Measurements from ENCODE around the gene GNA12.
"Not testable (repeated sequence)": the region's sequence is repeated elsewhere in the genome, so short reads cannot be mapped to it uniquely, and the experiment has no call there.

Gene GNA12

GRCh38 chr7:2738766-2739549 is 105.2 kb downstream of the GNA12 start:
- no peak for DNase-seq

DNA sequence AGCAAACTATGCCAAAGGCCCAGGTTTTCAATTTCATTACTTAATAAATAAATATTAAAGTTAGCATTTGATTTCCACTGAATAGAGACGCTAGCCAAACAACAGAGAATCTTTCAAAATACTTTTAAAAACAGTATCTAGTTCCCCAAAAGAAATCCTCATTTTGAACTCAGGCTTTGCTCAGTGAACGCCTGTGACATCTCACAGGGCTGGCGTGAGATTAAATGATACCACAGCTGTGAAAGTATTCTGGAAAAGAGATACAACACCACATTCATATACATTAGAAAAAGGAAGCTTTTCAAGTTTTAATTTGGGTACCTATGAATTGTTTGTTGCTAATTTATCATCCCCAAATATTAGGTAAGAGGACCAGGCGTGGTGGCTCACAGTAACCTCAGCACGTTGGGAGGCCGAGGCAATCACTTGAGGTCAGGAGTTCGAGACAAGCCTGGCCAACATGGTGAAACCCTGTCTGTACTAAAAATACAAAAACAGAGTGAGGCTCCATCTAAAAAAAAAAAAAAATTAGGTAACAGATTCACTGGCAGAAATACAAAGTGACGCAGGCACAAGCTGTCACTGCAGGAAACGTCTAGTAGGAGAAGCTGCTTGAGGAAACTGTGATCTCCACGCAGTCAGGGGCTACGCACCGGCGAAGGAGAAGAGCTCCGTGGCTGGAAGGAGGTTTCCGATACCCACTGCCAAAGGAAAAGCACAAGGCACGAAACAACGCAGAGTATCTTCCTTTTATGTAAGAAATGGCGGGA is 106.2 kb downstream of the GNA12 start:
- no peak for DNase-seq

DNA sequence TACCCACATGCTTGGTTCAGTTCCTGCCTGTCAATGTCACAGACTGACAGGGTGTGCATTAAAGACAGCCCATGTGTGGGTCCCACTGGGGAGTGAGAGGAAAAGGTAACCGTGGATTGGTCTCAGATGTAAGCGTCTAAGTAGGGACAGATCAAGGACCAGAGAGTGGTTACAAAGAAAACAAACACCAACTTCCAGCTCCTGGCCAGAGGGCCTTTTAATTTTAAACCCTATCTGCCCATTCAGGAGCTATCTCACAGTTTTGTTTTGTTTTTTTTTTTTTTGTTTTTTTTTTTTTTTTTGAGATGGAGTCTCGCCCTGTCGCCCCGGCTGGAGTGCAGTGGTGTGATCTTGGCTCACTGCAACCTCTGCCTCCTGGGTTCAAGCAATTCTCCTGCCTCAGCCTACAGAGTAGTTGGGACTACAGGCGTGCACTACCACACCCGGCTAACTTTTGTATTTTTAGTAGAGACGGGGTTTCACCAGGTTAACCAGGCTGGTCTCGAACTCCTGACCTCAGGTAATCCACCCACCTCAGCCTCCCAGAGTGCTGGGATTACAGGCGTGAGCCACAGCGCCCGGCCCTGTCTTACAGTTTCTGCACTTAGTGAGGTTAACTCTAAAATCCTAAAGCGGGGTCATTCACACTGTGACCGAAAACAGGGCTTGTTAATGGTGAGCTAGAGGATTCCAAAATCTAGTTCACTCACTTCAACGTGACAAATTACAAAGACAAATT is 106.9 kb downstream of the GNA12 start:
- not testable (repeated sequence) for DNase-seq

DNA sequence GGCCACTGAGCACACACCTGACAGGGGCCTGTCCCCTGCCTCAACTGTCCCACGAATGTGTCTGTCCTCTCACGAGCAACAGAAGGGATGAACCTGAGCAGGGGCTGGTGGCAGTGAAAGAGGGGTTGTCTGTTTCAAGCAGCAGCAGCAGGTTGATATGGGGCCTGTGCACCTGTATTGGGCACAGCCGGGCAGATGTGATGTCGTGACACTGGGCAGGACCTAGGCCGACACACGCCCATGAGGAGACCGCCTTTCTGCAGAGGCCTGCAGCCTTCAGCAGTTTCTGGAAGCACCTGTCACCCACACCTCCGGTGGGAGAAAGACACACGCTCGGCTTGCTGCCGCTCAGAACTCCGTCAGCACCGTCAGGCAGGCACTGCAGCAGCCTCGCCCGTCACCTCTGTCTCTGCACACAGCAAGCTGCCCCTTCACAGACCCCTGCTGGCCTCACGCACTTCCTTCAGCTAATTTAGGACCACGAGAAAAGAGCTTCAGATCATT is 107.6 kb downstream of the GNA12 start:
- DNase-seq, result no peak

DNA sequence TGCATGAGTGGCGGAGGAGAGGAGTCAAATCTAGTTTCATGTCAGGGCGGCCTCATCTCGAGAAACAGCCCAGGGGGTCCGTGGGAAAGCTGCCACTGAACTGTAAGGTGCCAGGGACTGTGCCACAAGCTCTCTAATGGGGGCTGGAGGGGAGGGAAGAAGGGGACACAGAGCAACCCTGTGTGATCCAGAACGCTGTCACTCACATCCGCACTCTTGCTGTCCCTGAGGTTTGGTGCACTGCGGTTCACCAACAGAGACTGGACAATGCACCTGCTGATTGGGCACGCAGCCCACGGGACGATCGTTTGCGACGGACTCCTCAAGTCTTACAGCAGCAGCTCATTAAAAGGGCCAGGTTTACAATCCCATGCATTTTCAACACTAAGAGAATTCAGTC is 108.4 kb downstream of the GNA12 start:
- DNase-seq, result no peak

DNA sequence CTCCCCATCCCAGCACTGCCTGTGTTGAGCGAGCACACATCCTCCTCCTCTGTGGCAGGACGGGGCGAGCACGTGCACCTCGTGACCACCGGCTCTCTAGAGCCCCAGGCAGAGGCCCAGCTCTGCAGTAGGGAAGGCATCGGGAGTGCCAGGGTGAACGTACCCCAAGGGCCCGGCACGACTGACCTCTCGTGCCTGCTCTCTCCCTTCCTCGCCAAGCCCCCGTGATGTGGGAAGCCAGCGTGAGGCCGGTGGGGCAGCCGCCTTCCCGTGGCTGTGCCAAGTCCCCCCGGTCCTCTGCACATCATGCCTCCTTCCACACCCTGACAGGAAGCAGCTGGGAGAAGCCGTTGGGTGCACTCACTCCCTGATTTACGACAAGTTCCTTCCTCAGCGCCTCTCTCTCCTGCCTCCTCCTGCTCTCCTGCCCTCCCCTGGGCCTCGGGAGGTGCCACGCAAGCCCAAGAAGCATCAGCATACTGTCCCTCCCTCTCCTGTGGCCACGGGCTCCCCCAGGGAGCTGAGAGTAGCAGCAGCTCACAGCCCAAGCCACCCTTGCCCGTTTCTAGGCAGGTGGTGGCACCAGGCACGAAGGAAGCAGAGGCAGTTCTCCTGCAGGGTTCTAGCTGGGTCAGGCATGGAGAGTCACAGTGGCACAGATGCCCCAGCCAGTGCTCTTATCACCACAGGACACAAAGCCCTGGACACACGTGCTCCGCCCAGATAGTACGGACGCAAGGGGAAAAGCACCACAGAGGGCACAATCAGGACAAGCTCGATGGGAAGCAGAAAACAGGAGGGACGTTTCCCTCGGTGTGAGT is 109.1 kb downstream of the GNA12 start:
- DNase-seq, result no peak

GRCh38 chr7:2734084-2734686 is 109.9 kb downstream of the GNA12 start:
- DNase-seq, result no peak

- DNase-seq, result no peak
These were observed 111.0 kb downstream of the GNA12 start for GRCh38 chr7:2732959-2733584.

GRCh38 chr7:2732388-2732787 is 111.7 kb downstream of the GNA12 start:
- no peak for DNase-seq

DNA sequence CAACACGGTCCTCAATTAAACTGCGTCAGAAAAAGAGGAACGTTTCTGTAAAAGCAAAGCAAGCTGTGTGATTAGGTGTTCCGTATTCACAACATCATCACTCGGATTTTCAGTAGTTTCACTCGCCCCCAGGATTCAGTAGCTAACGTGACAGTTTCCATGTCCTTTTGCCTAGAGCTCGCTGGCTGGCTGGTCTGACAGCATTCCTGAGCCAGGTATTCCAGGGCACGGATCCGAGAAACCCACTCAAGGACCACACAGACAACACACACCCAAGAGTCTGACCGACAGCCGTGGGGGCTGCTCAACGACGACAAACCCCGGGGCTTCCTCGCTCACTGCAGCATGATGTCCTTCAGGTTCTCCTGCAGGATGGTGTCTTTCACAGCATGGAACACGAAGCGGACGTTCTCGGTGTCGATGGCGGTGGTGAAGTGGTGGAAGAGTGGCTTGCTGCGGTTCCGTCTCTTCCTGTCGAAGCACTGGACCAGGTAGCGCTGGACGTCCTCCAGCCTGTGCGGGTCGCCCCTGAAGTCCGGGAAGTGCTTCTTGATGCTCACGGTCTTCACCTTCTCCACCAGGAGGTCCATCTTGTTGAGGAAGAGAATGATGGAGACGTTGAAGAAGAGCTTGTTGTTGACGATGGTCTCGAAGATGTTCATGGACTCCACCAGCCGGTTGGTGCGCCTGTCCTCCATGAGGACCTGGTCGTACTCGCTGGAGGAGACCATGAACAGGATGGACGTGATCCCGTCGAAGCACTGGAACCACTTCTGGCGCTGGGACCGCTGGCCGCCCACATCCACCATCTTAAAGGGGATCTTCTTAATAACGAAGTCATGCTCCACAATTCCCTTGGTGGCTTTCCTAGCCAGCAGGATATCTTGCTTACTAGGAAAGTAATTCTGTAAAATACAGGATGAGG is 113.0 kb downstream of the GNA12 start:
- DNase-seq, result no peak

DNA sequence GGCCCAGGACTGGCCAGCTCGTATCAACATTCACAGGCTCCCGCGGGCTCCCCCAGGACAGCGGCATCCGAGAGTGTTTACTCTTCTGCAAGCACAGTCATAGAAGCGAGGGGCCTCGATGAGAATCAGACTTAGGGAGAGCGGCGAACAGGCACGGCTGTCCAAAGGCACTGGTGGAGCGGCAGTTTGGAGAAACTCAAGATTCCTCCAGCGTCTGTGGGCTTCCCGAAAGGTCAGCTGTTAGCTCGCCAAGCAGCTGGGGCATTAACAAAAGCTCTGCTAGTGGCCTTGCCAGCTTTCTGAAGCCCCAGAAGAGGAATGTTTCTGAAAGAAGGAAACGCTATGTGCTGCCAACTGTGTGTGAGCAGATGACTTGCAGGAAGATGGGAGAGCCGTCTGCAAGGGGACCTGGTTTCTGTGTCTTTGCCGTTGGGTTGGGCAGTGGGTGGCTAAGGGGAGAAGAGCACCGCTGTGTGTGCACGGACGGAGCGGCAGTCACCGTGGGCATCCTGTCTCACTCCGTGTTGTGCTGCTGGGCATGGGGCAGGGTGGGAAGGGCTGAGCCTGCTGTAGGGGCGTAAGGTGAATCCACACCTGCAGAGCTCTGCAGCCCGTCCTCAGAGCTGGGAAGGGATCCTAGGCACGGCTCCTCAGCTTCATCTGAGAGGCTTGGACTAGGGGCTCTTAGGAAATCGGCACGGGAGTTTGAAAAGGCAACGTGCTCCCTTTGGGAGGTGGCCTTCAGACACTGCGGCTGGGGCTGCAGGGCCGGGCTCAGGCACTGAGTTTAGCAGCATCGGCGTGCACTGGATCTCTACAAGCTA is 114.0 kb downstream of the GNA12 start:
- DNase-seq, result no peak

GRCh38 chr7:2729031-2729892 is 114.8 kb downstream of the GNA12 start:
- DNase-seq, result no peak

DNA sequence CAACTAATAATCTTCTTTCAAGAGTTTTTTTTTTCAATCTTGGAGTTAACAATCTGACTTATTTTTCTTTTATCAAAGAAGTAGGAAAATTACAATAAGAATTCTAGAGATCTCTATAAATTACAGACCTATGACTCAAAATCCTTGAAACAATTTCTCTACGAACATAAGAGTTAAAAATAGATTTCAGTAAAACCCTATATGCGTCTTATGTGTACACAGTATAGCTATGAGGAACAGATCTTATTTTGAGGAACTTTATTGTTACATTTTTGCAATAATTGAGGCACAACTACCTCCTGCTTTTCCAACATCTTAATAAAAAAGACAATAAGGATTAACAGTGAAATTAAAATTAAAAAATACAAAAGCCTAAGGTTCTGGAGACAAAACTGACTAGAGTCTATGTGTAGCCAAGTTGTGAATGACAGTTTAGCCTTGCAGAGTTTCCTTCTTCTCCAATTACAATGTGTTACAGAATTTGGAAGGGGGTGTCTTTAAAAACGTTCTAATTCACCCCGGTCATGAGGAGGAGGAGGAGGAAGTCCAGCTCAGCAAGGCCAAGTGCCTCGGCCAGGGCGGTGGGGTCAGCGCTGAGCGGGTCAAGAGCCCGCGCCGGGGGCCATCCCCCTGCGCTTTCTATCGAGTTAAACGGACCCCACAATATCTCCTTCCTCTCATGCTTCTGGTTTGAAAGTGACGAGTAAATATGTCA is 115.6 kb downstream of the GNA12 start:
- DNase-seq, result no peak

DNA sequence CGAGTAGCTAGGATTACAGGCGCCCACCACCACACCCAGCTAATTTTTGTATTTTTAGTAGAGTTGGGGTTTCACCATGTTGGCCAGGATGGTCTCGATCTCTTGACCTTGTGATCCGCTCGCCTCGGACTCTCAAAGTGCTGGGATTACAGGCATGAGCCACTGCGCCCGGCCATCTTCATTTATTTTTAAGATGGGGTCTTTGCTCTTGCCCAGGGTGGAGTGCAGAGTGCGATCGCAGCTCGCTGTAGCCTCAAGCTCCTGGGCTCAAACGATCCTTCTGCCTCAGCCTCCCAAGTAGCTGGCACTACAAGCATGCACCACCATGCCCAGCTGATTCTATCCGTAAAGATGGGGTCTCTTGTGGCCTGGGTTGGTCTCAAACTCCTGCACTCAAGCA is 116.9 kb downstream of the GNA12 start:
- DNase-seq, result not testable (repeated sequence)

DNA sequence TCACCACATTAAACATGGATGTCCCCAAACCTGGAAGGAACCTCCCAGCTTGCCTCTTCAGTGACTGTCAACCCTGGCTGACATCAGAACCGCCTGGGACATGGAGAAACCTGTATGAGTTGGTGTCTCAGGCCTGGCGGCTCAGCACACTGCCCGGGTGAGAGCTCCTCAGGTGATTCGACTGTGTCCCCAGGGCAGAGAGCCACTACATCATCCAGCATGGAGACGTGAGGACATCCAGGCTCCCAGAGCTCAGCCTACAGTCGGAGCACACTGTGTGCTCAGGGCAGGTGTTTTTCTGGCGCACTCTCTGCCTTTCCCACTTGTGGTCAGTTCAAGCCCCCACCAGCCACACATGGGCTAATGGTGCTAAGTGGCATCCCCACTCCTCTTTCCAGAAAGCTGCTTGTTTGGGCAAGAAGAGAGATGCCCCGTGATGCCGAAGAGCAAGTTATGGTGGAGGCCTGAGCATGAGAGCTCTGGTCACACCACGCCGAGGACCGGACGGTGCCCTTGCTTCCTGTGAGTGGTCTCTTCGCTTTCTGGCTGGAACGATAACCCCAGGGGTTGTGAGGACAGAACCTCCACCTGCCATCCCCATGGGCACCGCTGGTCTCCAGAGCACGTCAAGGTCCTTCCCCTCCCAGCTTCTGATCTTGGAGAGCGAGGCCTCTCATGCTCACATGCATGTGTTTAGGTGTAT is 117.6 kb downstream of the GNA12 start:
- DNase-seq, result no peak

DNA sequence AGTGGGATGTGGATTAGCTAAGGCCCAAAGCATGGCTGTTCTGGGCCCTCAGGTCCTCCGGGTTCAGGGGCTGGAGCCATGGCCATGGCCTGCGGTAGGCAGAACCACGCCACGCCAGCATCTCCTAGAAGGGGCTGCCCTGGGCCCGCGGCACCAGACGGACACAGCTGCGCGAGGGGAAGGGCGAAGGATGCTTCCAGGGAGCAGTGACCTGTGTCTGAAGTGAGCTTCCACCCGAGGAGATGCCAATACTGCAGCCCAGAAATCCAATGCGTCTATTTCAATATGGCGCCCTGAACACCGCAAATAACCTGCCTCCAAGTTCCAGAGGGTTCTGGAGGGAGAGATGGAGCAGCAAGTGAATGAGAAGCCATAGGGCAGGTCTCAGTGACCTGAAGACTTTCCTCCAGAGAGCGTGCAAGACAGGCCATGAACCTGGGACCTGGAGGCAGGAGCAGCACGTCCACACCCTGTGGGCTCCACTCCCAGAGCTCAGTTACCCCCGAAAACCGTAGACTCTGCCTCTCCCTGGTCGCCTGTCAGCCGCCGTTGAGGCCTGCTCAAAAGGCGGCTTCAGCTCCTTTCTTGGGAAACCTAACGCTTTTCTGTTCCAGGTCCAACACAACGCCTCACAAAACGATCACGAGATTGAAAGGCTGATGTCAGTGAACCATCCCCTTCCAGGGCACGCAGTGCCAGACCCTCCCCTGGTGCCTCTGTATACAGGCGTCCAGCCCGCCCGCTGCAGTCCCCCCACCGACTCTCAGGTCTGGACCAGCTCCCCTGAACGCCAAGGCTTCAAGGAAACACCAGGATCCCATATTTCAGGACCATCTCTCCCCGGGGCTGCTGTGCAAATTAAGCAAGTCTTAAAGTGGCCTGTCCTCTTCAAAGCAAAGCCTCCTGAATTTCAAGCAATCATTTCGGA is 118.7 kb downstream of the GNA12 start:
- no peak for DNase-seq

Data from COR-L47 (cell line).